ENCODE results near the gene DSCAML1. TPM values are rescaled to one million over a fixed set of nuclear protein-coding genes. Genes with fewer than 3 reads are reported as not detected.

The DSCAML1 gene
- total and polyA plus RNA-seq, 8 donors, result 0.08 to 2.9 (median 0.45) TPM

GRCh38 chr11:117541211-117541610 is 255.8 kb downstream of the DSCAML1 start:
- no peak overlapping the region for H3K4me3 ChIP-seq
- 49 to 69% (median 57%) methylated on average over 2 of the region's 2 CpGs for WGBS, 5 donors
- H3K9me3 ChIP-seq, result peaks cover 4 to 18% (median 5%) of the 10 kb centered on the region in 4 donors
- H3K4me1 ChIP-seq, result no peaks in the 10 kb centered on the region
- DNase-seq, result no peak
- TF ChIP-seq CTCF (IDR thresholded peaks at IDR 0.05), result no peak
- no peak for TF ChIP-seq POLR2AphosphoS5 (IDR thresholded peaks at IDR 0.05)
- TF ChIP-seq POLR2A (IDR thresholded peaks at IDR 0.05), result no peak
- no peak for TF ChIP-seq EP300 (IDR thresholded peaks at IDR 0.05)
- H3K27me3 ChIP-seq, result peaks cover 0 to 8% (median 0%) of the 10 kb centered on the region in 3 donors
- H3K27ac ChIP-seq, result no peak overlapping the region
- no peaks in the 10 kb centered on the region for H3K36me3 ChIP-seq
- intact Hi-C loops (cut with DNase I; ENCODE audit: low total_unique reads), result no loop called here

DNA sequence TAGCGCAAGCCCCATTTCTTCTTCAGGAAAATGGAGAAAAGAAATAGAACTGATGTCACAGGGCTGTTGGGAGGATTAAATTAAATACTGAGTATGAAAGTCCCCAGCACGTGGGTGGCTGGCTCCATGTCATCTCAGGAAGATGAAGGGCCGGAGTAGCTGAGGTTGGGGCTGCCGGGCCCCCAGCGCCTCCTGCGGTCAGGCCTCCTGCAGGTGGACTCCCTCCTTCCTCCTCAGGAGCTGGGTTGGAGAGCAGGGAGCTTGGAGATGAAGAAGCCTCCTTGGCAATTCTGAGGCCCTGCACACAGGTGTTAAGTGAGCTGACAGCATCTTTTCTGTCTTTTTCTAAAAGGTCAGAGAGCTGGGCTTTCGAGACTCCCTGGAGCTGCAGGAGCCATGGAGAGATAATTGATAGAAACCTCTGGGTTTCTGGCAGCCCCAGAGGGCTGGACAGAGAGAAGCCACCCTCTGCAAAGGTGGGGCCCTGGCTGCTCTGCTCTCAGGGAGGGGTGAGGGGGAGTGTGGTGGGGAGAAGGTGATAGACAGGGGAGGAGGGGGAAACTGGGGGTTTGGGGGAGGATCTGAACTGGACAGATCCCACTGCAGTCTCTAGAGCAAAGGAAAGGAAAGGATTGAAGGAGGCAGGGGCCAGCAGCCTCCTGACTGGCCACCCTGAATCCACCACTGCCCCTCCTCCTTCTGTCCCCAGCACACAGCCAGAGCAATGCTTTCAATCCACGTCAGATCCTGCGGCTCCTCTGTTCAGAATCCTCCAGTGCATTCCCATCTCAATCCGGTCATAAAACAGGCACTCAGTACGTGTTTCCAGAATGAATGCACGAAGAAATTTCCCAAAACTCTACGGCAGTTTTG is 258.5 kb downstream of the DSCAML1 start:
- Histone ChIP-seq H3K36me3 (no peaks in the 10 kb centered on the region), H3K4me3 (no peak overlapping the region), H3K9me3 (peaks cover 2 to 8% (median 3%) of the 10 kb centered on the region in 4 donors), H3K27ac (no peak overlapping the region), H3K4me1 (peaks cover 0 to 8% (median 0%) of the 10 kb centered on the region in 4 donors), H3K27me3 (peaks cover 0 to 19% (median 0%) of the 10 kb centered on the region in 3 donors)
- intact Hi-C loops (cut with DNase I; ENCODE audit: low total_unique reads), result no loop called here
- DNase-seq, result peak in 1 of 2 donors; percentile 51
- no peak for TF ChIP-seq POLR2AphosphoS5 (IDR thresholded peaks at IDR 0.05)
- TF ChIP-seq CTCF (IDR thresholded peaks at IDR 0.05), result no peak
- no peak for TF ChIP-seq EP300 (IDR thresholded peaks at IDR 0.05)
- no peak for TF ChIP-seq POLR2A (IDR thresholded peaks at IDR 0.05)
- 51 to 61% (median 57%) methylated on average over 13 of the region's 13 CpGs for WGBS, 5 donors

DNA sequence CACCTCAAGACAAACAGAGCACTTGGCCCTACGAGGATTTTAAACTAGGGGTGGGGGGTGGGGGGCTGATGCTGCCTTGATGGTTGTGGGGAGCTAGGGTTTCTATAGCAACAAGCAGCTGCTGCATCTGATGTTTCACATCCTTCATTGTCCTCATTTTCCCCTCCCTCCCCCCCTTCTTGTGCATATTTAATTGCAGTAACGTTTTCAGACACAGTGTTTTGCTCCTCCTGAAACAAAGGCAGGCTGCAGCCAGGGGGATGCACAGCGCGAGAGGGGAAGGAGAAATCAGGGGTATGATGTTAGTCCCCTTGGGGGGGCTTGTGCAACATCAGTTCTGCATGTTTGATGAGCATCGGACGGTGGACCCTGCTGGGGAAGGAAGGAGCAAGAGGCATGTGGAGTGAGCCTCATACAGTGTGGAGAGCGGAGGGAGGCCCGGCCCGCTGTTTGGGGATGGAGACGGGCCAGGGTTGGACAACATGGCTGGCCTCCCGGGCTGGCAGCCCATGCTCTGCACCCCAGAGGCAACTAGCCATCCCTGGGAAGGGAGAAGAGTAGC is 261.1 kb downstream of the DSCAML1 start:
- Histone ChIP-seq H3K27me3 (peaks cover 0 to 24% (median 3%) of the 10 kb centered on the region in 3 donors), H3K36me3 (no peaks in the 10 kb centered on the region), H3K4me3 (no peak overlapping the region), H3K4me1 (peaks cover 0 to 8% (median 0%) of the 10 kb centered on the region in 4 donors), H3K9me3 (no peaks in the 10 kb centered on the region), H3K27ac (no peak overlapping the region)
- no peak for TF ChIP-seq EP300 (IDR thresholded peaks at IDR 0.05)
- no peak for TF ChIP-seq POLR2AphosphoS5 (IDR thresholded peaks at IDR 0.05)
- no peak for TF ChIP-seq CTCF (IDR thresholded peaks at IDR 0.05)
- no peak for TF ChIP-seq POLR2A (IDR thresholded peaks at IDR 0.05)
- no peak for DNase-seq
- intact Hi-C loops (cut with DNase I; ENCODE audit: low total_unique reads), result no loop called here
- 50 to 68% (median 61%) methylated on average over 10 to 11 of the region's 11 CpGs for WGBS, 5 donors

GRCh38 chr11:117535201-117535849 is 261.7 kb downstream of the DSCAML1 start:
- peak; percentile 30 to 63 for DNase-seq
- peaks cover 0 to 30% (median 3%) of the 10 kb centered on the region in 3 donors for H3K27me3 ChIP-seq
- no peaks in the 10 kb centered on the region for H3K9me3 ChIP-seq
- H3K36me3 ChIP-seq, result no peaks in the 10 kb centered on the region
- WGBS, 5 donors, result 41 to 48% (median 45%) methylated on average over 18 to 19 of the region's 19 CpGs
- no peak overlapping the region for H3K4me3 ChIP-seq
- no peak overlapping the region for H3K27ac ChIP-seq
- intact Hi-C loops (cut with DNase I; ENCODE audit: low total_unique reads), result no loop called here
- TF ChIP-seq CTCF (IDR thresholded peaks at IDR 0.05), result no peak
- no peak for TF ChIP-seq POLR2AphosphoS5 (IDR thresholded peaks at IDR 0.05)
- no peak for TF ChIP-seq EP300 (IDR thresholded peaks at IDR 0.05)
- no peak for TF ChIP-seq POLR2A (IDR thresholded peaks at IDR 0.05)
- peaks cover 0 to 8% (median 0%) of the 10 kb centered on the region in 4 donors for H3K4me1 ChIP-seq
